WTC11 (cell line): Measurements from ENCODE around the gene CATSPER1. TPM values are rescaled to one million over a fixed set of nuclear protein-coding genes. Genes with fewer than 3 reads are reported as not detected.

ENCODE experiments used
- ATAC-seq: fragments of 200-7000 bp; cut with Tn5 transposase; 2 replicates; pipeline ENCODE4 v1.10.0; 2021; ENCODE audit warnings: mild to moderate bottlenecking, moderate library complexity
- CTCF ChIA-PET: fragments of 300-600 bp; sonication (Branson Sonifier 250); formaldehyde crosslinking; loops from one replicate; lab custom pipeline; 2021; ENCODE audit warnings: antibody characterized with exemption; lab: Charles Lee
- POLR2A ChIA-PET: fragments of 350-600 bp; sonication (Branson Sonifier 250); formaldehyde crosslinking; loops from one replicate; lab custom pipeline; 2021; ENCODE audit warnings: antibody characterized with exemption; lab: Charles Lee
- DNase-seq: peaks from one replicate; pipeline ENCODE4 v3.0.0; 2021; ENCODE audit warnings: low spot score
- H3K27ac Mint-ChIP-seq: 2 replicates; pipeline ENCODE4 v1.8.0; 2021; ENCODE audit warnings: mixed read lengths
- H3K27me3 Mint-ChIP-seq: 2 replicates; pipeline ENCODE4 v1.8.0; 2021; ENCODE audit warnings: low read depth, mild to moderate bottlenecking, moderate library complexity, mixed read lengths
- H3K36me3 Mint-ChIP-seq: 2 replicates; pipeline ENCODE4 v1.8.0; 2021; ENCODE audit warnings: mixed read lengths
- H3K4me1 Mint-ChIP-seq: 2 replicates; pipeline ENCODE4 v1.8.0; 2022; ENCODE audit warnings: mixed read lengths
- H3K4me3 Mint-ChIP-seq: 2 replicates; pipeline ENCODE4 v1.8.0; 2021; ENCODE audit warnings: mild to moderate bottlenecking, moderate library complexity, mixed read lengths
- H3K9me3 Mint-ChIP-seq: 2 replicates; pipeline ENCODE4 v1.8.0; 2021; ENCODE audit warnings: mixed read lengths
- ATF2 ChIP-seq: sonication (generic); formaldehyde crosslinking; IDR thresholded peaks from 2 replicates; pipeline ENCODE4 v1.8.1; 2022; ENCODE audit warnings: low read depth, missing genetic modification reagents, borderline replicate concordance
- CREM ChIP-seq: sonication (generic); formaldehyde crosslinking; IDR thresholded peaks from 2 replicates; pipeline ENCODE4 v1.8.1; 2022; ENCODE audit warnings: mild to moderate bottlenecking, missing genetic modification reagents, moderate library complexity
- ESRRA ChIP-seq: sonication (generic); formaldehyde crosslinking; IDR thresholded peaks from 2 replicates; pipeline ENCODE4 v1.8.1; 2022; ENCODE audit warnings: mild to moderate bottlenecking, missing genetic modification reagents, borderline replicate concordance
- GABPB1 ChIP-seq: sonication (generic); formaldehyde crosslinking; IDR thresholded peaks from 2 replicates; pipeline ENCODE4 v1.8.1; 2023; ENCODE audit warnings: mild to moderate bottlenecking, missing genetic modification reagents
- GRHL2 ChIP-seq: fragments of 250-450 bp; sonication (Bioruptor Pico); IDR thresholded peaks from 2 replicates; pipeline ENCODE4 v1.8.0; 2022; ENCODE audit warnings: mild to moderate bottlenecking, moderate library complexity; ENCODE audit not compliant: insufficient replicate concordance, severe bottlenecking
- IRF2 ChIP-seq: sonication (generic); formaldehyde crosslinking; IDR thresholded peaks from 2 replicates; pipeline ENCODE4 v1.8.0; 2022; ENCODE audit warnings: low read depth, missing genetic modification reagents, borderline replicate concordance
- MAX ChIP-seq: sonication (generic); formaldehyde crosslinking; IDR thresholded peaks from 2 replicates; pipeline ENCODE4 v1.8.0; 2022; ENCODE audit warnings: mild to moderate bottlenecking, missing genetic modification reagents
- NFE2L1 ChIP-seq: sonication (generic); formaldehyde crosslinking; IDR thresholded peaks from 2 replicates; pipeline ENCODE4 v1.8.1; 2023; ENCODE audit warnings: missing genetic modification reagents
- NR1H2 ChIP-seq: sonication (generic); formaldehyde crosslinking; IDR thresholded peaks from 2 replicates; pipeline ENCODE4 v1.9.0; 2021; ENCODE audit warnings: mild to moderate bottlenecking, moderate library complexity, missing genetic modification reagents
- NR3C1 ChIP-seq: sonication (generic); formaldehyde crosslinking; conservative IDR thresholded peaks from 2 replicates; pipeline ENCODE4 v1.8.1; 2023; ENCODE audit warnings: low read depth, mild to moderate bottlenecking, missing genetic modification reagents
- SMAD3 ChIP-seq: sonication (generic); formaldehyde crosslinking; IDR thresholded peaks from 2 replicates; pipeline ENCODE4 v1.8.0; 2022; ENCODE audit warnings: missing genetic modification reagents, mild to moderate bottlenecking, borderline replicate concordance
- TEAD1 ChIP-seq: sonication (generic); formaldehyde crosslinking; IDR thresholded peaks from 2 replicates; pipeline ENCODE4 v1.8.0; 2022; ENCODE audit warnings: mild to moderate bottlenecking, missing genetic modification reagents
- ZNF219 ChIP-seq: sonication (generic); formaldehyde crosslinking; IDR thresholded peaks from 2 replicates; pipeline ENCODE4 v1.8.0; 2023; ENCODE audit warnings: missing genetic modification reagents, mild to moderate bottlenecking, borderline replicate concordance
- ZNF263 ChIP-seq: sonication (generic); formaldehyde crosslinking; IDR thresholded peaks from 2 replicates; pipeline ENCODE4 v1.8.1; 2022; ENCODE audit warnings: low read depth, mild to moderate bottlenecking, moderate library complexity, missing genetic modification reagents
- ZNF396 ChIP-seq: fragments of 250-450 bp; sonication (Bioruptor Pico); IDR thresholded peaks from 2 replicates; pipeline ENCODE4 v1.8.0; 2021; ENCODE audit warnings: mild to moderate bottlenecking, moderate library complexity, borderline replicate concordance
- ZNF416 ChIP-seq: fragments of 250-450 bp; sonication (Bioruptor Pico); IDR thresholded peaks from 2 replicates; pipeline ENCODE4 v1.9.0; 2021; ENCODE audit warnings: mild to moderate bottlenecking, inconsistent platforms
- ZNF512 ChIP-seq: sonication (generic); formaldehyde crosslinking; IDR thresholded peaks from 2 replicates; pipeline ENCODE4 v1.8.1; 2022; ENCODE audit warnings: missing genetic modification reagents, borderline replicate concordance
- total RNA-seq: library from RNA; stranded (reverse); gene quantifications from 3 replicates; pipeline ENCODE4 v1.2.3, GENCODE V29; 2021
- TF ChIP-seq, protein P1 (sequence below): sonication (generic); formaldehyde crosslinking; IDR thresholded peaks from 2 replicates; pipeline ENCODE4 v1.8.1; 2023; ENCODE audit warnings: mild to moderate bottlenecking, moderate library complexity, missing genetic modification reagents
- TF ChIP-seq, protein P2 (sequence below): sonication (generic); formaldehyde crosslinking; conservative IDR thresholded peaks from 2 replicates; pipeline ENCODE4 v1.8.1; 2023; ENCODE audit warnings: mild to moderate bottlenecking, low read depth, missing genetic modification reagents, moderate library complexity

CATSPER1 gene
- total RNA-seq, 1 experiment from 2014 or later: not detected

- POLR2A ChIA-PET: no interaction called here
- no peak for DNase-seq
- H3K36me3 Mint-ChIP-seq: no peaks in the 10 kb centered on the region
- H3K4me1 Mint-ChIP-seq: no peaks in the 10 kb centered on the region
- H3K9me3 Mint-ChIP-seq: no peaks in the 10 kb centered on the region
- no peak for TF ChIP-seq ZNF512
- TF ChIP-seq NR1H2 (CRISPR knock-in tag): no peak
- no peak for TF ChIP-seq NFE2L1 (CRISPR knock-in tag)
- TF ChIP-seq, protein P1, sequence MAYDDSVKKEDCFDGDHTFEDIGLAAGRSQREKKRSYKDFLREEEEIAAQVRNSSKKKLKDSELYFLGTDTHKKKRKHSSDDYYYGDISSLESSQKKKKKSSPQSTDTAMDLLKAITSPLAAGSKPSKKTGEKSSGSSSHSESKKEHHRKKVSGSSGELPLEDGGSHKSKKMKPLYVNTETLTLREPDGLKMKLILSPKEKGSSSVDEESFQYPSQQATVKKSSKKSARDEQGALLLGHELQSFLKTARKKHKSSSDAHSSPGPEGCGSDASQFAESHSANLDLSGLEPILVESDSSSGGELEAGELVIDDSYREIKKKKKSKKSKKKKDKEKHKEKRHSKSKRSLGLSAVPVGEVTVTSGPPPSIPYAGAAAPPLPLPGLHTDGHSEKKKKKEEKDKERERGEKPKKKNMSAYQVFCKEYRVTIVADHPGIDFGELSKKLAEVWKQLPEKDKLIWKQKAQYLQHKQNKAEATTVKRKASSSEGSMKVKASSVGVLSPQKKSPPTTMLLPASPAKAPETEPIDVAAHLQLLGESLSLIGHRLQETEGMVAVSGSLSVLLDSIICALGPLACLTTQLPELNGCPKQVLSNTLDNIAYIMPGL (CRISPR knock-in tag): no peak
- TF ChIP-seq ESRRA (CRISPR knock-in tag): no peak
- no peak for TF ChIP-seq NR3C1 (CRISPR knock-in tag)
- no peak for TF ChIP-seq GABPB1
- no peak for TF ChIP-seq CREM (CRISPR knock-in tag)
- TF ChIP-seq ZNF416 (CRISPR knock-in tag): no peak
- TF ChIP-seq IRF2 (CRISPR knock-in tag): no peak
- no peak for TF ChIP-seq ATF2 (CRISPR knock-in tag)
- no peak for TF ChIP-seq SMAD3 (CRISPR knock-in tag)
- no peak for TF ChIP-seq ZNF263 (CRISPR knock-in tag)
- TF ChIP-seq, protein P2, sequence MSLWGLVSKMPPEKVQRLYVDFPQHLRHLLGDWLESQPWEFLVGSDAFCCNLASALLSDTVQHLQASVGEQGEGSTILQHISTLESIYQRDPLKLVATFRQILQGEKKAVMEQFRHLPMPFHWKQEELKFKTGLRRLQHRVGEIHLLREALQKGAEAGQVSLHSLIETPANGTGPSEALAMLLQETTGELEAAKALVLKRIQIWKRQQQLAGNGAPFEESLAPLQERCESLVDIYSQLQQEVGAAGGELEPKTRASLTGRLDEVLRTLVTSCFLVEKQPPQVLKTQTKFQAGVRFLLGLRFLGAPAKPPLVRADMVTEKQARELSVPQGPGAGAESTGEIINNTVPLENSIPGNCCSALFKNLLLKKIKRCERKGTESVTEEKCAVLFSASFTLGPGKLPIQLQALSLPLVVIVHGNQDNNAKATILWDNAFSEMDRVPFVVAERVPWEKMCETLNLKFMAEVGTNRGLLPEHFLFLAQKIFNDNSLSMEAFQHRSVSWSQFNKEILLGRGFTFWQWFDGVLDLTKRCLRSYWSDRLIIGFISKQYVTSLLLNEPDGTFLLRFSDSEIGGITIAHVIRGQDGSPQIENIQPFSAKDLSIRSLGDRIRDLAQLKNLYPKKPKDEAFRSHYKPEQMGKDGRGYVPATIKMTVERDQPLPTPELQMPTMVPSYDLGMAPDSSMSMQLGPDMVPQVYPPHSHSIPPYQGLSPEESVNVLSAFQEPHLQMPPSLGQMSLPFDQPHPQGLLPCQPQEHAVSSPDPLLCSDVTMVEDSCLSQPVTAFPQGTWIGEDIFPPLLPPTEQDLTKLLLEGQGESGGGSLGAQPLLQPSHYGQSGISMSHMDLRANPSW (CRISPR knock-in tag): no peak
- no peak for TF ChIP-seq TEAD1 (CRISPR knock-in tag)
- TF ChIP-seq, all 79 proteins: peak for 0
- H3K27ac Mint-ChIP-seq: no peak overlapping the region
- peaks cover 22% of the 10 kb centered on the region for H3K27me3 Mint-ChIP-seq
- ATAC-seq: no peak
- H3K4me3 Mint-ChIP-seq: no peak overlapping the region
- CTCF ChIA-PET: interaction anchor here (0.6 to 1.6 kb wide), 4 partner anchors 31 to 235 kb away, joined by 3 to 4 read pairs (median 4); partner anchors contain the start of gene CCDC85B
Observed at GRCh38 chr11:66014804-66015453, 11.3 kb downstream of the CATSPER1 start.

- ChIA-PET POLR2A (no interaction called here), CTCF (interaction anchor here (0.6 to 3.5 kb wide), 6 partner anchors 9 to 685 kb away, joined by 3 to 42 read pairs (median 12); partner anchors contain the start of gene FIBP)
- no peak overlapping the region for H3K4me3 Mint-ChIP-seq
- H3K4me1 Mint-ChIP-seq: no peaks in the 10 kb centered on the region
- no peak overlapping the region for H3K27ac Mint-ChIP-seq
- H3K27me3 Mint-ChIP-seq: peaks cover 22% of the 10 kb centered on the region
- H3K9me3 Mint-ChIP-seq: no peaks in the 10 kb centered on the region
- ATAC-seq: no peak
- no peaks in the 10 kb centered on the region for H3K36me3 Mint-ChIP-seq
- DNase-seq: no peak
- no peak for TF ChIP-seq ZNF396 (CRISPR knock-in tag)
- TF ChIP-seq MAX: no peak
- TF ChIP-seq GRHL2 (CRISPR knock-in tag): no peak
- no peak for TF ChIP-seq ZNF219
Observed at GRCh38 chr11:66013762-66014100, 12.5 kb downstream of the CATSPER1 start.
